Measurements from ENCODE around the gene SGPP1.

The SGPP1 gene

DNA sequence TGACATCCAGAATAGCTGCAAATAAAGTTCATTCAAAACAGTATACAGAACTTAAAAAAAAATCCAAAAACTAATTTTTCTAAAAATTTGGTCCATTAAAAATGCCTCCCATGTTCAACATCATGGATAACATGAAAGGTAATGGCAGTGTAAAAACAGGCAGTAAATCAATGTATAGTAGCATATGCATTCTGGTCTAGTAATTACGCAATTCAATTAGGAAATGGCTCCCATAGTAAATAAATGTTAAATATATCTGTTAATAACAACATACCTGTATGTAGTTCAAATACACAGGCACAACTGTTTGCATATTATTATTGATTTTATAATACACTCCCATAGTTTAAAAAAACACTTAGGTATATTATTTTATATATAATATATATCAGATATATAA, 42.5 kb downstream of the SGPP1 start:
- TF ChIP-seq, protein P1, sequence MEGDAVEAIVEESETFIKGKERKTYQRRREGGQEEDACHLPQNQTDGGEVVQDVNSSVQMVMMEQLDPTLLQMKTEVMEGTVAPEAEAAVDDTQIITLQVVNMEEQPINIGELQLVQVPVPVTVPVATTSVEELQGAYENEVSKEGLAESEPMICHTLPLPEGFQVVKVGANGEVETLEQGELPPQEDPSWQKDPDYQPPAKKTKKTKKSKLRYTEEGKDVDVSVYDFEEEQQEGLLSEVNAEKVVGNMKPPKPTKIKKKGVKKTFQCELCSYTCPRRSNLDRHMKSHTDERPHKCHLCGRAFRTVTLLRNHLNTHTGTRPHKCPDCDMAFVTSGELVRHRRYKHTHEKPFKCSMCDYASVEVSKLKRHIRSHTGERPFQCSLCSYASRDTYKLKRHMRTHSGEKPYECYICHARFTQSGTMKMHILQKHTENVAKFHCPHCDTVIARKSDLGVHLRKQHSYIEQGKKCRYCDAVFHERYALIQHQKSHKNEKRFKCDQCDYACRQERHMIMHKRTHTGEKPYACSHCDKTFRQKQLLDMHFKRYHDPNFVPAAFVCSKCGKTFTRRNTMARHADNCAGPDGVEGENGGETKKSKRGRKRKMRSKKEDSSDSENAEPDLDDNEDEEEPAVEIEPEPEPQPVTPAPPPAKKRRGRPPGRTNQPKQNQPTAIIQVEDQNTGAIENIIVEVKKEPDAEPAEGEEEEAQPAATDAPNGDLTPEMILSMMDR (IDR thresholded peaks at IDR 0.05; ENCODE audit: control extremely low read depth, extremely low read depth, low read depth, missing control alignments) = no peak
- no peak for DNase-seq (ENCODE audit: extremely low spot score)
- CTCF ChIA-PET = no interaction called here
- POLR2A ChIA-PET = no interaction called here

DNA sequence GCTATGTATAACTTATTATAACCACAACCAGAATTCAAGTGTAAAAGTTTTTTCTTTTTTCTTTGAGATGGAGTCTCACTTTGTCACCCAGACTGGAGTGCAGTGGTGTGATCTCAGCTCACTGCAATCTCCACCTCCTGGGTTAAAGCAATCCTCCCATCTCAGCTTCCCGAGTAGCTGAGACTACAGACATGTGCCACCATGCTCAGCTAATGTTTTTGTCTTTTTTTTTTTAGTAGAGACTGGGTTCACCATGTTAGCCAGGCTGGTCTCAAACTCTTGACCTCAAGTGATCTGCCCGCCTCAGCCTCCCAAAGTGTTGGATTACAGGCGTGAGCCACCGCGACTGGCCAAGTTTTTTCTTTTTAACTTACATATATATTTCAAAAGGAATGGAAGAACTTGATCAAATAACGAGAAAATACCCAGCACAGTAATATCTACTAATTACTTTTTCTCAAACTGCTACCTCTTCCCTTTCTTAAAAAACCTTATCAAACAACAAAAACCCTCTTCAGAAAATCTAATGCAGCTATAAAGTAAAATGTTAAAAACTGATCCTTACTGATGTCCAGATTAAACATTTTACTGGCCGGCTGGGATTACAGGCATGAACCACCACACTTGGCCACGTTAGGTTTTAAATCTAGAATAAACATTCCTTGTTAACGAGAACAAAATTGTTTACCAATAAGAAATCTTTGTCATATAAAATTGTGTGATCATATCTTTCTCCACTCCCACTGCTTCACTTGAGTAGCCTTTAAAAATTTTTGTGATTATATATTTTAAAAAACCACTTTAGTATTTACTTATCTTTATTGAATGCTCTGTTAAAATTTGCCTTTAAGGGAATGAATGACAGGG, 44.9 kb downstream of the SGPP1 start:
- TF ChIP-seq, protein P1 (IDR thresholded peaks at IDR 0.05; ENCODE audit: control extremely low read depth, extremely low read depth, low read depth, missing control alignments) = no peak
- DNase-seq (ENCODE audit: extremely low spot score) = no peak
- ChIA-PET POLR2A (no interaction called here), CTCF (interaction anchor here (0.9 kb wide), 1 partner anchor 9 kb away, joined by 3 read pairs; no protein-coding TSS in a partner anchor)

DNA sequence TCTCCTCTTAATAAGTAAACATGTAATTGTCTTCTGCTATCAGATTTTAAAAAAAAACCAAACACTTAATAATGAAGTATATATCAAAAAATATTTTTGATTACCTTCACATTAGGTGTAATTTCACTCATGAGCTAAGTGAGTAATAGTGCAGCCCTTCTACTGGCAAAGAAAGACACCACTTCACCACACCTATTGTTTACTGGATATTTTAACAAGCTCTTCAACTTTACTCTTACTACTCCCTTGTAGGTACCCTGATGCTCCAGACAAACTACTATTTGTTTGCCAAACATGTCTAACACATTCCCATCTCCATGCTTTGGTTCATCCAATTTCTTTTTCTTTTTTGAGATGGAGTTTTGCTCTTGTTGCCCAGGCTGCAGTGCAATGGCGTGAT, 49.3 kb downstream of the SGPP1 start:
- ChIA-PET POLR2A (no interaction called here), CTCF (interaction anchor here (1.1 to 1.8 kb wide), 3 partner anchors 15 to 46 kb away, joined by 3 to 4 read pairs (median 4); partner anchors contain the start of gene WDR89)
- DNase-seq (ENCODE audit: extremely low spot score) = no peak
- TF ChIP-seq, protein P1 (IDR thresholded peaks at IDR 0.05; ENCODE audit: control extremely low read depth, extremely low read depth, low read depth, missing control alignments) = no peak

DNA sequence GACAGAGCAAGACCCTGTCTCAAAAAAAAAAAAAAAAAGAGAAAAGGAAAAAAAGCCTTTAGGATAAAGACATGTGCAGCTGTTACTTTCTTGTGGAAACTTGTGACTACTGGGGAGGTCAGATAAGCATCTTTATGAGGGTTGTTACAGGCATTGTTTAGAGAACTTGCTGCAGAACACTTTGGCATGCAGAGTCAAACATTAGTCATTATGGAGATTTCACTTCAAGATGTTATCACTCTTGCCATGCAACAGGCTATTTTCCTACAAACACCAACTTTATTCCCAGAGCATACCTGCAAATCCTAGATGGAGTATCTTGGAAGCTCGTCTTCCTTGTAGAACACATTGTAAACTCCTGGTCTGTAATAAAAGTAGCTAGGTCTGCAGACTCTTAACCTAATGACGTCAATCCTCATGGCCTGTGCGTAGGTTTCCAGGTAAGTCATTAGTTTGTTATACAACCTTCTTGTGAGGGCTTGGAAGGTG, 49.9 kb downstream of the SGPP1 start:
- TF ChIP-seq, protein P1 (IDR thresholded peaks at IDR 0.05; ENCODE audit: control extremely low read depth, extremely low read depth, low read depth, missing control alignments) = no peak
- CTCF ChIA-PET = interaction anchor here (1.1 to 1.8 kb wide), 3 partner anchors 15 to 45 kb away, joined by 3 to 4 read pairs (median 4); partner anchors contain the start of gene WDR89
- POLR2A ChIA-PET = no interaction called here
- DNase-seq (ENCODE audit: extremely low spot score) = no peak

DNA sequence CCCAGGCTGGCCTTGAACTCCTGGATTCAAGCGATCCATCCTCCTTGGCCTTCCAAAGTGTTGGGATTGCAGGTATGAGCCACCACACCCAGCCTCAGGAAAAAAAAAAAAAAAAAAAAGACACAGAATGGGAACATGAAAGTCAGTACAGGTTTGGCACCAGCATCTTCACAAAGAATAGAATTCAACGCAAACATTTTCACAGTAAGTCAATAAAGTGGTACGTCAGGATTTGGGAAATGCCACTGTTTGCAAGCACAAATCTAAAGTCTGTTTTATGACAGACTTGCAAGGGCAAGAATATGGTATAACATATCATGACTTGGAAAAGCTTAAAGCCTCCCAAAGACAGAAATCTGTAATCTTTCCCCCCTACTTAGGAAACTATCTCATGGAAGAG, 51.2 kb downstream of the SGPP1 start:
- ChIA-PET POLR2A (no interaction called here), CTCF (no interaction called here)
- TF ChIP-seq, protein P1 (IDR thresholded peaks at IDR 0.05; ENCODE audit: control extremely low read depth, extremely low read depth, low read depth, missing control alignments) = no peak
- DNase-seq (ENCODE audit: extremely low spot score) = no peak

DNA sequence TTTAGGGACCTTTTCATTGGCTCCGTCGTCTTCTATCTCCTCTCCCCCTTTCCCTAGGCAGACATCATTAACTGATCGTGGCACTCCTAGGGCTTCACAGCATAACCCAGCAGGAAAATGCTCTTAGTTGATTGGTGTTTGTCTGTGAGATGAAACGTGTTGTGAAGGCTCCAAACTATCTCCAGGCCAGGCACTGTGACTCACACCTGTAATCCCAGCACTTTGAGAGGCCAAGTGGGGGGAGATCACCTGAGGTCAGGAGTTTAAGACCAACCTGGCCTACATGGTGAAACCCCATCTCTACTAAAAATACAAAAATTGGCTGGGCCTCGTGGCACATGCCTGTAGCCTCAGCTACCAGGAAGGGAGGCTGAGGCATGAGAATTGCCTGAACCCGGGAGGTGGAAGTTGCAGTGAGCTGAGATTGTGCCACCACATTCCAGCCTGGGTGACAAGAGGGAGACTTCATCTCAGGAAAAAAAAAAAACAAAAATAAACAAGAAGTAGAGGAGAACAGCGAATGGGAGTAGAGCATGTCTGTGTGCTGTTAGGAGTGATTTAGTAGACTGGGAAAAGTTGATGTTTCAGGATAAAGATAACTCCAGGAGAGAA, 53.9 kb downstream of the SGPP1 start:
- DNase-seq (ENCODE audit: extremely low spot score) = no peak
- TF ChIP-seq, protein P1 (IDR thresholded peaks at IDR 0.05; ENCODE audit: control extremely low read depth, extremely low read depth, low read depth, missing control alignments) = no peak
- ChIA-PET CTCF (no interaction called here), POLR2A (no interaction called here)

Measured in GM10248 (cell line).